HG03175 (cell line): ENCODE measurements around the gene GUK1.
"Not testable (repeated sequence)": the region's sequence is repeated elsewhere in the genome, so short reads cannot be mapped to it uniquely, and the experiment has no call there.

ENCODE experiments used
- ATAC-seq: cut with Tn5 transposase; IDR thresholded peaks from one replicate; pipeline ENCODE4 v1.9.1; 2021; ENCODE audit warnings: mild to moderate bottlenecking, moderate library complexity; ENCODE audit not compliant: unreplicated experiment

Gene GUK1

GRCh38 chr1:228161866-228162265 is 21.8 kb downstream of the GUK1 start:
- no peak for ATAC-seq

DNA sequence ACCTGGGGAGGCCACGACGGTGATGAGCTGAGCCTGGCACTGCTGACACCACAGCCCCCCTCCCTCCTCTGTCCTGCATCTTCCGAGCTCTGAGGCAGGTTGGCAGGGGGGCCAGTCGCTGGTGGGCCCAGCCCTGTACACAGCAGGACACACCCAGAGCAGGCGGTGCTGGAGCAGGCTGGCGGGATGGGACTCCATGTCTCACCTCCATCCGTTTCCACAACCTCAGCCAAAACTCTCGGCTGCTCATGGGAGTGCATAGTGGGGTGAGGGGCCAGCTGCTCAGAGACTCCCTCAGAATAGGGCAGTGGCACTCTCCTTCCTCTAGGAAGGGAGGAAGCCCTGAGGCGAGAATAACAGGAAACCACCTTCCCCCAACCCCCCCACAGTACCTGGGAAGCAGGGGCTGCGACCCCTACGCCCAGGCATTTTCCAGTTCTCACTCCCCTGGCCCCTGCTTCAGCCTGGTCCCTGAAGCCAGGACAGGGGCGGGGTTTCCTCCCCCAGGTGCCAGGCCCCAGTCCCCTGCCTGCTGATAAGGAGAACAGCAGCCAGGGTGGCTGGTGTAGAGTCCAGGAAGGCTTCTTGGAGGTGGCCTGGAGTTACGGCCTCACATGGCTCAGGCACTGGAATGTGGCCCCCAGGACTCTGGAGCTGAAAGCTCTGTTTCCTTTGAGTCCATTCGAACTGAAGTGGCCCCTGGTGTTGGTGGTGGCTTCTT is 22.4 kb downstream of the GUK1 start:
- no peak for ATAC-seq

GRCh38 chr1:228163007-228163753 is 23.1 kb downstream of the GUK1 start:
- ATAC-seq: no peak

DNA sequence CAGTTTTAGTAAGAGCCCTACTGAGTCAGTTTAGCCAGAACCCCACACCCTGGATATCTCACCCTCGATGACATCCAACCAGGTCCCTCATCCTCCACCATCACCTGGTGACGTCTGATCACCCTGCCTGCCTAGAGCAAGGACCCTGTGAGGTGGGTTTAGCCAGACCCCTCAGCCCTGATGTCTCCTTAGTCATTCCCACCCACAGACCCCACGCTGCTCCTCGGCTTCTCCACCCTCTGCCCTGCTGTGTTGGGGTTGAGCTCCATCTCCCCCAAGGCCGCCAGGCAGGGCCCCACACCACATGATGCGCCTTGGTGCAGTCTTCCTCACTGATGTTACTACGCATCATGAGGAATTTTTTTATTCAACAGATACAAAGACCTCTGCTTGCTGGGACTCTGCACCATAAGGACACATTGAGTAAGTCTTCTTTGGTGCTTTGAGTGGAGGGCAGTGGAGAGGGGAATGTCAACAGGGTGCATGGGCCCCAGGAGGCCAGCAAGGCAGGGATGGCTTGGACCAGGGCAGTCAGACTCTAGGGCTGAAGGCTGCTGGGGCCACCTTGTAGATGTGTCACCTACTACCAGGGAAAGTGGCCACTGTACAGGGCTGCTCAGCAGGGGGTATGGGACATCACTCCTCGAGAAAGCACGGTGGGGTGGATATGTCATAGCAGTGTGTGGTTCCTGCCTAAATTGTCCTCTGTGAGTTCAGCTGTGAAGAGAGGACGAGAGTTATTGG is 23.9 kb downstream of the GUK1 start:
- ATAC-seq: no peak

- ATAC-seq: no peak
These were observed 24.7 kb downstream of the GUK1 start for GRCh38 chr1:228164561-228165371.

GRCh38 chr1:228165372-228166169 is 25.5 kb downstream of the GUK1 start, which contains the start of gene IBA57:
Gene IBA57 (plus strand): TSS chr1:228165804. CDS start chr1:228165817, 13 bp downstream.
- peak; percentile 81 for ATAC-seq

DNA sequence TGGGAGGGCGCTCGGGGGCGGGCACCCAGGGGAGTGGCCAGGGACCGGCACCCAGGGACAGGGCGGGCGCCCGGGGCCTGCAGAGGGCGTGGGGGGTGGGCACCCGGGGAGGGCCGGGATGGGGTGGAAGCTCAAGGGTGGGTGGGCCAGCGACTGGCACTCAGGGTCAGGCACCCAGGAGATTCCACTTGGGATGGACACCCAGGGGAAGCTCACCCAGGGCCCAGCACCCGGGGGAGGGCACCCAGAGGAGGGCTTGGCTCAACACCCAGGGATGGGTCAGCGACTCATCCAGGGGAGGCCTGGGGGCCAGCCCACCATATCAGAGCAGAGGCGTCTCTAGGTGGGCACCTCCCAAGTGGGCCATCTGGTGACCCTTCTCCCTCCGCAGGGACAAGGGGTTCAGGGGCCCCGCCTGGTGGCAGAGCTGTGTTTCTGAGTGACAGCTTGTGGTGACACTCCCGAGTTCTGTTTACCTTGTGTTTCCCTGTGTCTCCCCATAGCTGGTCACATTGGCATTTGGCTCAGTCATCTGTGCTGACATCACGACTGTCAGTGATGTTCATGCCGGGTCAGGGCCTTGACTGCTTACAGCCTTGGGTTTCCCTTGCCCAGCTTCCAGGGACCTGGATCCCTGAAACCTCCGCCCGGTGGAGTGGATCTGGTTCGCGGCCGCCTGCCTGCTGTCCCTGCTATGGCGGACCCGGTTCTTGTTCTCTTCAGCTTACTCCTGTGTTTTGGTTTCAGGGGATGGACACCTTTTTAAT is 26.3 kb downstream of the GUK1 start:
- peak; percentile 15 for ATAC-seq

GRCh38 chr1:228168563-228169270 is 28.6 kb downstream of the GUK1 start:
- no peak for ATAC-seq

- ATAC-seq: no peak
These were observed 29.3 kb downstream of the GUK1 start for GRCh38 chr1:228169345-228169744.

GRCh38 chr1:228170666-228171065 is 30.6 kb downstream of the GUK1 start:
- ATAC-seq: no peak

- ATAC-seq: no peak
These were observed 31.3 kb downstream of the GUK1 start for GRCh38 chr1:228171221-228171891.

- no peak for ATAC-seq
These were observed 32.8 kb downstream of the GUK1 start for GRCh38 chr1:228172591-228173527.

DNA sequence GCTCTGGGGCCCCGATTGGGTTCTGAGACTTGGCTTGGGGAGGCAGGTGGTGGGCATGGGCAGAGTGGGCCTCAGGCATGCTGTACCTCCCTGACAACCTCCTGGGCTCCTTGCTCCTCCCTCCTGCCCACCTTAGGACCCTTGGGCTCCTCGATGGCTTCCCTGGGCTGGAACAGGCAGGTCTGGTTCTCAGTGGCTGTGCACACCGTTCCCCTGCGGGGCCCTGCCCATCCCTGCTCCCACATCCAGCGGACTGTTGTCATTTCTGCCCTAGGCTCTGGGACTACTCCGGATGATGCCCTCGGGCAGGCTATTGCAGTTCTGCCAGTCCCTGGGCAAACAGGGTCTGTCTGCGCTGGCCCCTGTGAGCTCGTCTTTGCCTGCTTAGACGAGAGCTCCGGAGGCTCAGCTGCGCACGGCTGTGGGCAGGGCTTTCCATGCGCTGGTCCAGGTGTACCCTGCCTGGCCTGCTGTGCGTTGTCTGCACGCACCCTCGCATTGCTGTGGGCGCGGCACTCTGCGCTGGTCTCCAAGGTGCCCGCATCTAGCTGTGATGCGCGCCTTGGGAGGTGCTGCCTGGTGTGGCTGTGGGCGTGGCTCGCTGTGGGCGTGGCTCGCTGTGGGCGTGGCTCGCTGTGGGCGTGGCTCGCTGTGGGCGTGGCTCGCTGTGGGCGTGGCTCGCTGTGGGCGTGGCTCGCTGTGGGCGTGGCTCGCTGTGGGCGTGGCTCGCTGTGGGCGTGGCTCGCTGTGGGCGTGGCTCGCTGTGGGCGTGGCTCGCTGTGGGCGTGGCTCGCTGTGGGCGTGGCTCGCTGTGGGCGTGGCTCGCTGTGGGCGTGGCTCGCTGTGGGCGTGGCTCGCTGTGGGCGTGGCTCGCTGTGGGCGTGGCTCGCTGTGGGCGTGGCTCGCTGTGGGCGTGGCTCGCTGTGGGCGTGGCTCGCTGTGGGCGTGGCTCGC is 33.7 kb downstream of the GUK1 start:
- not testable (repeated sequence) for ATAC-seq

DNA sequence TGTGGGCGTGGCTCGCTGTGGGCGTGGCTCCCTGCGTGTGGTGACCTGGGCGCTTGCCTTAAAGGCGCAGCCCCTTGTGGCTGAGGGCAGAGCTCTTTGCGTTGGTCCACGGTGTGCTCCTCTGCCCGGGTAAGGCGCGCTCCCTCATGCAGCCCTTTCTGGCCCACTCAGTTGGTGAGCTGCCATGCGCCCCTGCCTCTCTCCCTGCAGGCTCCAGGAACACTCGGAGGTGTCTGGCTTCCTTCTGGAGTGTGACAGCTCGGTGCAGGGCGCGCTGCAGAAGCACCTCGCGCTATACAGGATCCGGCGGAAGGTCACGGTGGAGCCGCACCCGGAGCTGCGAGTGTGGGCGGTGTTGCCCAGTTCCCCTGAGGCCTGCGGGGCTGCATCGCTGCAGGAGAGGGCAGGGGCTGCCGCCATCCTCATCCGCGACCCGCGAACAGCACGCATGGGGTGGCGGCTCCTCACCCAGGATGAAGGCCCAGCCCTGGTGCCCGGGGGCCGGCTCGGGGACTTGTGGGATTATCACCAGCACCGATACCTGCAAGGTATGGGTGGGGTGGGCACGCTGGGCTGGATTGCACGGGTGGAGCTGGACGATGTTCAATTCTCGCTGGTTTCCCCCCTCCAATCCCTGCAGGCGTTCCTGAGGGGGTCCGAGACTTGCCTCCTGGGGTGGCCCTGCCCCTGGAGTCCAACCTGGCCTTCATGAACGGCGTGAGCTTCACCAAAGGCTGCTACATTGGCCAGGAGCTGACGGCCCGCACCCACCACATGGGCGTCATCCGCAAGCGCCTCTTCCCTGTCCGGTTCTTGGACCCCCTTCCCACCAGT is 34.6 kb downstream of the GUK1 start:
- no peak for ATAC-seq
